ENCODE measurements around the gene DHX40.
"Not testable (repeated sequence)": the region's sequence is repeated elsewhere in the genome, so short reads cannot be mapped to it uniquely, and the experiment has no call there.

Gene DHX40

GRCh38 chr17:59631276-59631675 lies 65.9 kb downstream of the DHX40 start:
- no peak for DNase-seq (ENCODE audit: low read depth)

DNA sequence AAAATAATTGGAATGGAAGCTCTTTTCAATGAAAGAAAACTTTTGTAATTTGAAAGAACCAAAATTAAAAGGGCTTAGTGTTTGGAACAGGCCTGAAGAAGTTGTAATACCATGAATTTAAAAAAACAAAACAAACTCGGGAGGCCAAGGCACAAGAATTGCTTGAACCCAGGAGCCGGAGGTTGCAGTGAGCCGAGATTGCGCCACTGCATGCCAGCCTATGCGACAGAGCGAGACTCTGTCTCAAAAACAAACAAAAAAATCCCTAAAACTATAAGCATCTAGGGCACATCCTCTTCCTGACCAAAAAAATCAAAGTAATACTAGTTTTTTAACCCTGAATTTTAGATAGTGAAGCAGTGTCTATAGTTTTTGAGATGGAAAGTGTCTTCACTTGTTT lies 67.0 kb downstream of the DHX40 start:
- DNase-seq (ENCODE audit: low read depth): no peak

DNA sequence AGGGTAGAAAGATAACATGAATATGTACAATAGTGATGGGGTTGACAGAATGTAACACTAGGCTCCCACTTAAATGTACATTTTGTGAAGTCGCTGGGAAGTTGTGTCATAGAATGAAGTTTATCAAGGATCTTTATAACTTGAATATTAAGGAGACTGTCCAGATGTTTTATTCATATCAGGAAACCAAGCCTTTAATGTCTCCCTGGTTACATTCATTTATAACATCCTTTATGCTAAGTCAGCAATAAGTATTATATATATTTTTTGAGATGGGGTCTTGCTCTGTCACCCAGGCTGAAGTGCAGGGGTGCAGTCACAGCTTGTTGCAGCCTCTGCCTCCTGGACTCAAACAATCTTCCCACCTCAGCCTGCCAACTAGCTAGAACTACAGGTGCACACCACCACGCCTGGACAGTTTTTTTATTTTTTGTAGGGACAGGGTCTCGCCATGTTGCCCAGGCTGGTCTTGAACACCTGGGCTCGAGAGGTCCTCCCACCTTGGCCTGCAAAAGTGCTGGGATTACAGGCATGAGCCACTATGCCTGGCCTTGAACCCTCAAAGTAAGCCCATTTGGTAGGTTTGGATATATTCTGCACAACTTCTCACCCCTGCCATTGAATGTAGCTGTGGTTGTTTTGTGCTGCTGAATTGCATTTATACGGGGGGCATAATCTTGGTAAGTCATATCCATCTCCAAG lies 68.4 kb downstream of the DHX40 start:
- no peak for DNase-seq (ENCODE audit: low read depth)

- DNase-seq (ENCODE audit: low read depth): no peak
Observed at GRCh38 chr17:59634632-59635541, 69.5 kb downstream of the DHX40 start.

- no peak for DNase-seq (ENCODE audit: low read depth)
Observed at GRCh38 chr17:59637611-59638310, 72.4 kb downstream of the DHX40 start.

- no peak for DNase-seq (ENCODE audit: low read depth)
Observed at GRCh38 chr17:59638553-59638952, 73.1 kb downstream of the DHX40 start.

GRCh38 chr17:59641799-59642484 lies 76.5 kb downstream of the DHX40 start:
- DNase-seq (ENCODE audit: low read depth): no peak

GRCh38 chr17:59642565-59642964 lies 77.2 kb downstream of the DHX40 start:
- DNase-seq (ENCODE audit: low read depth): no peak

DNA sequence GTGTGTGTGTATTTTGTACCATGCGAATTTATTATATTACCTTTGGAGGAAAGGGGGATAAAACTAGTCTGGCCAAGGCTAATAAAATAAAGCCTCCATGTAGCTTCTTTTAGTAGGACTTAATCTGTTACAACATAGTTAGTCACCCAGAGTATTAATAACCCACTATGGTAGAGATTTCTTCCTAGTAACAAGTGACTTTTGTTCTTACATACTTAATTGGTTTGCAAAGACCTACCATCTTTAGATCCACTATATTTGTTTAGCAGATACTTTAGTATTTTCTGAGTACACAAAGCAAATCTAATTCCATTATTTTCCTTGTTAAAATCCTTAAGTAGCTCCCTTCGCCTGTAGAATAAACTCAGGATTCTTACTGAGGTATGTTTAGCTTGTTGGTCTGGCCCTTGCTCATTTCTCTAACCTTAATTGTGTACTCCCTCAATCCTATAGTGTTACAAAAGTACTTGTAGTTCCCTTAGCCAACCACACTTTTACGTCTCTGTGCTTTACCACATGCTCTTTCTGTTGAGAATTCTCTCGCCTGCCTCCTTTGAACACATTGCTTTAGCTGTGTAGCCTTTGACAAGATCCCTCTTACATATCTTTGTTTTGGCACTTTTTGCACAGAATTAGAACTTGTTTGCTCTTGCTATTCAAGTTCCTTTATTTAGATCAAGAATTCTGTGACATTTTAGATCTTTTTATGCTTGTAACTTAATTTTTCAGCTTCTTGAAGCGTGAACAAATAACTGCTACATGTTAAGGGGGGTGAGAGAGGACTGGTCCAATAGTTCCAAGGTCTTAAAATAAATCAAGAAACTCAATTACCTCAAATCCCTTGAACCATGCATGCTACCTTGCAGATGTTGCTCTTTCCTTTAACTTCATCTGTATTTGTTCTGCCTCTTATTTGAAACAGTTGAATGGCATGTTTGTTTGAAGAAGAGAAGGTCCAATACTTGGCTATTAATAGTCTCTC lies 78.0 kb downstream of the DHX40 start:
- DNase-seq (ENCODE audit: low read depth): no peak

DNA sequence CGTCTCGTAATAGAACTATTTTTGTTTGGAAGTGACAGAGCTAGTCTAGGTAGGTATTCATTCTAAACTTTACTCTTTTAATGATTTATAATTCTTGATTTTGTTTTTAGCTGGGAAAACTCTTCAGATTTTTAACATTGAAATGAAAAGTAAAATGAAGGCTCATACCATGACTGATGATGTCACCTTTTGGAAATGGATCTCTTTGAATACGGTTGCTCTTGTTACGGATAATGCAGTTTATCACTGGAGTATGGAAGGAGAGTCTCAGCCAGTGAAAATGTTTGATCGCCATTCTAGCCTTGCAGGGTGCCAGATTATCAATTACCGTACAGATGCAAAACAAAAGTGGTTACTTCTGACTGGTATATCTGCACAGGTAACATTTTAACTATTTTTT lies 81.9 kb downstream of the DHX40 start:
- DNase-seq (ENCODE audit: low read depth): no peak

- no peak for DNase-seq (ENCODE audit: low read depth)
Observed at GRCh38 chr17:59649886-59650285, 84.5 kb downstream of the DHX40 start.

DNA sequence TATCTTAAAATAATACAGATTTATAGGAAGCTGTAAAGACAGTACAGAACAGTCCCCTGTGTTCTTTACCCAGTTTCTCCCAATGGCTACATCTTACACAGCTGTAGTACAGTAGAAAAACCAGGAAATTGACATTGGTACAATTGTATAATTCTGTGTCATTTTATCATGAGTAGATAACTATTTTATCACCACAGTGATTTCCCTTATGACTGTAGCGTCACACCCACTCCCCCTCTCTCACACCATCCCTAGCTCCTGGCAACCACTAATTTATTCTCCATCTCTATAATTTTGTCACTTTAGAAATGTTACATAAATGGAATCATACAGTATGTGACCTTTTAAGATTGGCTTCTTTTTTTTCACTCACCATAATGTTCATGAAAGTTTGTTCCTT lies 85.2 kb downstream of the DHX40 start:
- no peak for DNase-seq (ENCODE audit: low read depth)

DNA sequence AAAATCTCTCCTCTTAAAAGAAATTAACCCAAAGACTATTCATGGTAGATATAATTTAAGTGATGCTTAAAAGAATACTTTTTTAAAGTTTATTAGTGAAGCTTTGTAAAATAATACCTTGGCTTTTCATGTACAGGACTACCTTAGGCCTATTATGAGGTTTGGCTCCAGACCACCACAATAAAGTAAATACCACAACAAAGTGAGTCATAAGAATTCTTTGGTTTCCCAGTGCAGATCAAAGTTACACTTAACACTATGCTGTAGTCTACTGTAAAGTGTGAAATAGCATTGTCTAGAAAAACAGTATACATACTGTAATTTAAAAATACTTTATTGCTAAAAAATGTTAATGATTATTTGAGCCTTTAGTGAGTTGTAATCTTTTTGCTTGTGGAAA lies 85.9 kb downstream of the DHX40 start:
- DNase-seq (ENCODE audit: low read depth): no peak

DNA sequence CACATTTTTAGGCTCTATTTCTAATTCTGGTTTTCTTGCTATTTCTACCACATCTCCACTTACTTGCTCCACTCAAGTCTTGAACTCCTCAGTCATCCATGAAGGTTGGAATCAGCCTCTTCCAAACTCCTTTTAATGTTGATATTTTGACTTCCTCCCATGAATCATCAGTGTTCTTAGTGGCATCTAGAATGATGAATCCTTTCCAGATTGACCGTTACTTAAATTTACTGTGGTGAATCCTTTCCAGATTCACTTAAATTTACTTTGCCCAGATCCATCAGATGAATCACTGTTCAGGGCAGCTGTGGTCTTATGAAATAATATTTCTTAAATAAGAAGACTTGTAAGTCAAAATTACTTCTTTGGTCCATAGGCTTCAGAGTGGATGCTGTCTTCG lies 86.7 kb downstream of the DHX40 start:
- no peak for DNase-seq (ENCODE audit: low read depth)

DNA sequence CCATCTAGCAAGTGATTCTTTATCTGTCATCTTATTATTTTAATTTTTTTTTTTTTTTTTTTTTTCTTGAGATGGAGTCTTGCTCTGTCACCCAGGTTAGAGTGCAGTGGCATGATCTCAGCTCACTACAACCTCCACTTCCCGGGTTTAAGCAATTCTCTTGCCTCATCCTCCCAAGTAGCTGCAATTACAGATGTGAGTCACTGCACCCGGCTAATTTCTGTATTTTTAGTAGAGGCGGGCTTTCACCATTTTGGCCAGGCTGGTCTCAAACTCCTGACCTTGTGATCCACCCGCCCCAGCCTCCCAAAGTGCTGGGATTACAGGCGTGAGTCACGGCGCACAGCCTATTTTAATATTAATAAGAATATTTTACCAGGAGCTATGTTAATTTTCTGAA lies 91.2 kb downstream of the DHX40 start:
- DNase-seq (ENCODE audit: low read depth): not testable (repeated sequence)
